Measurements from ENCODE around the gene MYMK.

Gene MYMK

GRCh38 chr9:133505901-133506652 is 18.7 kb downstream of the MYMK start:
- Histone ChIP-seq H3K36me3 (ENCODE audit: insufficient read depth, low read depth, low read length) (no peaks in the 10 kb centered on the region), H3K4me1 (ENCODE audit: insufficient read depth, low read length) (peaks cover 11% of the 10 kb centered on the region; the same call in 1 of the 2 replicates), H3K27ac (ENCODE audit: low read length) (no peak overlapping the region), H3K27me3 (ENCODE audit: insufficient read depth, low read length) (no peaks in the 10 kb centered on the region), H3K9ac (ENCODE audit: low read depth, low read length) (no peak overlapping the region), H3K4me3 (ENCODE audit: low read length) (no peak overlapping the region), H3K9me3 (ENCODE audit: insufficient read depth, low read depth, low read length) (peaks cover 12% of the 10 kb centered on the region; the same call in 1 of the 2 replicates)

GRCh38 chr9:133505186-133505830 is 19.5 kb downstream of the MYMK start:
- H3K27me3 ChIP-seq (ENCODE audit: insufficient read depth, low read length) = no peaks in the 10 kb centered on the region
- H3K4me1 ChIP-seq (ENCODE audit: insufficient read depth, low read length) = peaks cover 11% of the 10 kb centered on the region; the same call in 1 of the 2 replicates
- no peak overlapping the region for H3K9ac ChIP-seq (ENCODE audit: low read depth, low read length)
- no peaks in the 10 kb centered on the region for H3K36me3 ChIP-seq (ENCODE audit: insufficient read depth, low read depth, low read length)
- no peak overlapping the region for H3K4me3 ChIP-seq (ENCODE audit: low read length)
- H3K9me3 ChIP-seq (ENCODE audit: insufficient read depth, low read depth, low read length) = peaks cover 12% of the 10 kb centered on the region; the same call in 1 of the 2 replicates
- H3K27ac ChIP-seq (ENCODE audit: low read length) = no peak overlapping the region

GRCh38 chr9:133502112-133502511 is 22.6 kb downstream of the MYMK start:
- peaks cover 12% of the 10 kb centered on the region; the same call in 1 of the 2 replicates for H3K9me3 ChIP-seq (ENCODE audit: insufficient read depth, low read depth, low read length)
- H3K36me3 ChIP-seq (ENCODE audit: insufficient read depth, low read depth, low read length) = no peaks in the 10 kb centered on the region
- H3K9ac ChIP-seq (ENCODE audit: low read depth, low read length) = no peak overlapping the region
- no peaks in the 10 kb centered on the region for H3K27me3 ChIP-seq (ENCODE audit: insufficient read depth, low read length)
- no peak overlapping the region for H3K4me3 ChIP-seq (ENCODE audit: low read length)
- no peaks in the 10 kb centered on the region for H3K4me1 ChIP-seq (ENCODE audit: insufficient read depth, low read length)
- no peak overlapping the region for H3K27ac ChIP-seq (ENCODE audit: low read length)

DNA sequence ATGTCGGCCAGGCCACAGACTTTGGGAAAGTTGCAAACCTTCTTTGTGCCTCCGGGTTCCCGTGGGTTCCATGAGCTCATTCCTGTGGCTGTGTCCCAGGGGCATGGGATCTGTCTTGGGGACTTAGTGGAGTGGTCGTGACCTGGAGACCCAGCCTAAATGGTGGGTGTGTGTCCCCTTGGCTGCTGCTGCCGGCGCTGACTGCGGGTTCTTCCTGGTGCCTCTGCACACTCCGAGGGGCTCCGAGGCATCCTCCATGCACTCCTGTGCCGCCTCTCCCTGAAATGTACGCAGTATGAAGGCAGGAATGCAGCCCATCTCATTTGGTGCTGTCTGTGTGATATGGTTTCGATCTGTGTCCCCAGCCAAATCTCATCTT is 24.9 kb downstream of the MYMK start:
- Histone ChIP-seq H3K27ac (ENCODE audit: low read length) (no peak overlapping the region), H3K9me3 (ENCODE audit: insufficient read depth, low read depth, low read length) (peaks cover 12% of the 10 kb centered on the region; the same call in 1 of the 2 replicates), H3K36me3 (ENCODE audit: insufficient read depth, low read depth, low read length) (no peaks in the 10 kb centered on the region), H3K4me3 (ENCODE audit: low read length) (no peak overlapping the region), H3K9ac (ENCODE audit: low read depth, low read length) (no peak overlapping the region), H3K27me3 (ENCODE audit: insufficient read depth, low read length) (no peaks in the 10 kb centered on the region), H3K4me1 (ENCODE audit: insufficient read depth, low read length) (no peaks in the 10 kb centered on the region)

DNA sequence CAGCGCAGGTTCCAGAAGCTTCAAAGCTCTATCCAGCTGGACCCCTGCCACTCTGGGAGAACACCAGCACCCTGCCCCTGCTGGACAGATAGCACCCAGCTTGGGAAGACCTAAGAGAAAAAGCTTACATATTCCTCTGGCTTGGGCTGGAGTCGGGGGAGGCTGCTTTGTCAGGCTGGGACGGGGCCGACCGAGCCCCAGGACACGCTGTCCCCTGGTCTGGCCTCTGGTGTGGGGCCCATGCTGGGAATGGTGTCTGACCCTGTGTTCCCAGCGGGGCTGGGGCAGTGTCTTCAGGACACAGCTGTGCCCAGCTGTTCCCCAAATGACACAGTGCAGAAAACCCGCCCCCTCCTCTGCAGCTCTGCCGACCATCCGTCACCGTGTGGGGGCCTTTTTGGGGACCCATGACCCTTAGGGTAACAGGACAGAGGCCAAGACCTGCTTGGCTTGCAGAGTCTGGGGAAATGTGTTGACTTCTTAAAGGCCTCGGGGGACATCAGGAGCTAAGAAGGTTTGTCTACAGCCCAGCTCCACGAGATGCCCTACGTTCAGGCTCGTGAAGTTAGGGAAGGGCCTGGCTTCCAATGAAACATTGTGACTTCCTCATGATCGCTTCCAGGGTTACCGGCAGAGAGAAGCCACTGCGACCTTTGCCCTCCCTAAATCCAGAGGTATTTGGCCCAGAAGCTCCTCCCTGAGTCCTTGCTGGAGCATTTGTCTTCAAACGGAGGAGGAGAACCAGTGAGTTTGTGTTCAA is 25.4 kb downstream of the MYMK start:
- no peak overlapping the region for H3K27ac ChIP-seq (ENCODE audit: low read length)
- H3K9ac ChIP-seq (ENCODE audit: low read depth, low read length) = no peak overlapping the region
- H3K36me3 ChIP-seq (ENCODE audit: insufficient read depth, low read depth, low read length) = no peaks in the 10 kb centered on the region
- H3K4me1 ChIP-seq (ENCODE audit: insufficient read depth, low read length) = no peaks in the 10 kb centered on the region
- H3K27me3 ChIP-seq (ENCODE audit: insufficient read depth, low read length) = no peaks in the 10 kb centered on the region
- H3K9me3 ChIP-seq (ENCODE audit: insufficient read depth, low read depth, low read length) = peaks cover 12% of the 10 kb centered on the region; the same call in 1 of the 2 replicates
- no peak overlapping the region for H3K4me3 ChIP-seq (ENCODE audit: low read length)

DNA sequence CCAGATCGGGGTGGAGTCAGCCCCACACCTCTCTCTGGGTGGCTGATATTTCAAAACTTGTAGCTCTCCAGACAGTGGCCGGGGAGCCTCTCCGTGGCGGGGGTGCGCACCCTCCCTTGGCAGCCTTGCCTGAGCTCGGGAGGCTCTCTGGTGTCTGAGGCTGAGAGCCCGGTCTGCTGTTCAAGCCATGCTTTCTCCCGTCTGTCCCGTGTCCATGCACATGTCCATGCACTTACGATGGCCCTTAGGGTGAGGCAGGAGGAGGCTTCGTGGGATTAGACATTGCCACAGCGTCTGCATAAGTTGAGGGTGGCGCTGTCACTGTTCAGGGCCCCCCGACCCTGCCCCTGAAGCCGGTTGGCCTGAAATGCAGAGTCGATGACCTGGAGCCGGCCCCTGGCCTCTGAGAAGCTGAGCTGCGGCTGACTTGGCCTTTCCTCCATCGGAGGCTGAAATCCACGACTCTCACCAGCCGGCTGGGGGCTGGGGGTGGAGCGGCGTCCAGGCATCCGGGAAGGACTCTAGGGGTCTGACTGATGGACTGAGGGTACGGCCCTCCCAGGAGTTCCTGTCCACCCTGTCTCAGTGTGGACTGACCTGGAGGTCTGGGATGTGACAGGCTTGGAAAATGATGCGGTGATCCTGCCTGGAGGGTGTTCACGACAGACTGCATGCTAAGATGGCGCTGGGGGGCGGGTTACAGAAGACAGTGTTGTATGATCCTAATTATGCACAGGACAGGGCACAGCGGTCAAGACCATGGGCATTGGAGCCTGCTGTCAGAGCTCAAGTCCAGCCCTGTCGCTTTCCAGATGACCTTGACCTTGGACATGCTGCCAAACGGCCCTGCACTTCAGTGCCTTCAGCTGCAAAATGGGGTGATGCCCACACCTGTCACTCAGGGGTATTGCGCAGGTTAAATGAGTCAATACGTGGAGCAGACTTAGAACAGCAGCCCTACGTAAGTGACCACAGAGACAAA is 27.6 kb downstream of the MYMK start:
- Histone ChIP-seq H3K9me3 (ENCODE audit: insufficient read depth, low read depth, low read length) (peaks cover 8% of the 10 kb centered on the region; the same call in 1 of the 2 replicates), H3K4me3 (ENCODE audit: low read length) (no peak overlapping the region), H3K36me3 (ENCODE audit: insufficient read depth, low read depth, low read length) (no peaks in the 10 kb centered on the region)

DNA sequence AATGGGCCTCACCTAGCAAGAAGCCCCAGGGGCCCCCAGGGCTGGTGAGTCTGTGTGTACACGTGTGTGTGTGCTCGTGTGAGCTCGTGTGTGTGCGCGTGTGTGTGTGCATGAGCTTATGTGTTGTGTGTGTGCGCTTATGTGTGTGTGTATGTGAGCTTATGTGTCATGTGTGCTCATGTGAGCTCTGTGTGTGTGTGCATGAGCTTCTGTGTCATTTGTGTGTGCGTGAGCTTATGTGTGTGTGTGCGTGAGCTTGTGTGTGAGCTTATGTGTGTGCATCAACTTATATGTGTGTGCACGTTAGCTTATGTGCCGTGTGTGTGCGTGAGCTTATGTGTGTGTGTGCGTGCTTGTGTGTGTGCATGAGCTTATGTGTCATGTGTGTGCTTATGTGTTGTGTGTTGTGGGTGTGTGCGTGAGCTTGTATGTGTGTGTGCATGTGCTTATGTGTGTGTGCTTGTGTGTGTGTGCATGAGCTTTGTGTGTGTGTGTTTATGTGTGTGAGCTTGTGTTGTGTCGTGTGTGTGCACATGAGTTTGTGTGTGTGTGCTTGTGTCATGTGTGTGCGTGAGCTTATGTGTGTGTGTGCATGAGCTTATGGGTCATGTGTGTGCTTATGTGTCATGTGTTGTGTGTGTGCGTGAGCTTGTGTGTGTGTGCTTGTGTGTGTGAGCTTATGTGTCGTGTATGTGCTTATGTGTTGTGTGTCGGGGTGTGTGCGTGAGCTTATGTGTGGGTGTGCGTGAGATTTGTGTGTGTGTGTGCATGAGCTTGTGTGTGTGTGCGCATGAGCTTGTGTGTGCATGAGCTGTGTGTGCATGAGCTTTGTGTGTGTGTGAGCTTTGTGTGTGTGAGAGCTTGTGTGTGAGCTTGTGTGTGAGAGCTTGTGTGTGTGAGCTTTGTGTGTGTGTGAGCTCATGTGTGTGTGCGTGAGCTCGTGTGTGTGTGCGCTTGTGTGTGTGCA is 29.1 kb downstream of the MYMK start:
- no peak overlapping the region for H3K9ac ChIP-seq (ENCODE audit: low read depth, low read length)
- no peak overlapping the region for H3K4me3 ChIP-seq (ENCODE audit: low read length)
- no peaks in the 10 kb centered on the region for H3K9me3 ChIP-seq (ENCODE audit: insufficient read depth, low read depth, low read length)
- no peaks in the 10 kb centered on the region for H3K27me3 ChIP-seq (ENCODE audit: insufficient read depth, low read length)
- no peaks in the 10 kb centered on the region for H3K4me1 ChIP-seq (ENCODE audit: insufficient read depth, low read length)
- H3K36me3 ChIP-seq (ENCODE audit: insufficient read depth, low read depth, low read length) = no peaks in the 10 kb centered on the region
- no peak overlapping the region for H3K27ac ChIP-seq (ENCODE audit: low read length)

More for the DNA sequence above, 27.6 kb downstream of the MYMK start:
- H3K4me1 ChIP-seq (ENCODE audit: insufficient read depth, low read length) = no peaks in the 10 kb centered on the region
- H3K27me3 ChIP-seq (ENCODE audit: insufficient read depth, low read length) = no peaks in the 10 kb centered on the region
- no peak overlapping the region for H3K9ac ChIP-seq (ENCODE audit: low read depth, low read length)
- H3K27ac ChIP-seq (ENCODE audit: low read length) = no peak overlapping the region

- Histone ChIP-seq H3K9me3 (ENCODE audit: insufficient read depth, low read depth, low read length) (no peaks in the 10 kb centered on the region), H3K27ac (ENCODE audit: low read length) (no peak overlapping the region), H3K9ac (ENCODE audit: low read depth, low read length) (no peak overlapping the region), H3K27me3 (ENCODE audit: insufficient read depth, low read length) (no peaks in the 10 kb centered on the region), H3K4me3 (ENCODE audit: low read length) (no peak overlapping the region), H3K36me3 (ENCODE audit: insufficient read depth, low read depth, low read length) (no peaks in the 10 kb centered on the region), H3K4me1 (ENCODE audit: insufficient read depth, low read length) (no peaks in the 10 kb centered on the region)
These were observed 30.0 kb downstream of the MYMK start for GRCh38 chr9:133494636-133495326.

GRCh38 chr9:133493845-133494540 is 30.8 kb downstream of the MYMK start:
- Histone ChIP-seq H3K9ac (ENCODE audit: low read depth, low read length) (no peak overlapping the region), H3K36me3 (ENCODE audit: insufficient read depth, low read depth, low read length) (no peaks in the 10 kb centered on the region), H3K4me1 (ENCODE audit: insufficient read depth, low read length) (no peaks in the 10 kb centered on the region), H3K9me3 (ENCODE audit: insufficient read depth, low read depth, low read length) (no peaks in the 10 kb centered on the region), H3K27ac (ENCODE audit: low read length) (no peak overlapping the region), H3K4me3 (ENCODE audit: low read length) (no peak overlapping the region), H3K27me3 (ENCODE audit: insufficient read depth, low read length) (no peaks in the 10 kb centered on the region)
